HG03060 (cell line): ENCODE results near the gene TRMT2A.

Experiments used
- ATAC-seq: cut with Tn5 transposase; IDR thresholded peaks from one replicate; pipeline ENCODE4 v1.9.1; 2021; ENCODE audit warnings: low read depth, moderate number of reproducible peaks; ENCODE audit not compliant: unreplicated experiment

TRMT2A gene

DNA sequence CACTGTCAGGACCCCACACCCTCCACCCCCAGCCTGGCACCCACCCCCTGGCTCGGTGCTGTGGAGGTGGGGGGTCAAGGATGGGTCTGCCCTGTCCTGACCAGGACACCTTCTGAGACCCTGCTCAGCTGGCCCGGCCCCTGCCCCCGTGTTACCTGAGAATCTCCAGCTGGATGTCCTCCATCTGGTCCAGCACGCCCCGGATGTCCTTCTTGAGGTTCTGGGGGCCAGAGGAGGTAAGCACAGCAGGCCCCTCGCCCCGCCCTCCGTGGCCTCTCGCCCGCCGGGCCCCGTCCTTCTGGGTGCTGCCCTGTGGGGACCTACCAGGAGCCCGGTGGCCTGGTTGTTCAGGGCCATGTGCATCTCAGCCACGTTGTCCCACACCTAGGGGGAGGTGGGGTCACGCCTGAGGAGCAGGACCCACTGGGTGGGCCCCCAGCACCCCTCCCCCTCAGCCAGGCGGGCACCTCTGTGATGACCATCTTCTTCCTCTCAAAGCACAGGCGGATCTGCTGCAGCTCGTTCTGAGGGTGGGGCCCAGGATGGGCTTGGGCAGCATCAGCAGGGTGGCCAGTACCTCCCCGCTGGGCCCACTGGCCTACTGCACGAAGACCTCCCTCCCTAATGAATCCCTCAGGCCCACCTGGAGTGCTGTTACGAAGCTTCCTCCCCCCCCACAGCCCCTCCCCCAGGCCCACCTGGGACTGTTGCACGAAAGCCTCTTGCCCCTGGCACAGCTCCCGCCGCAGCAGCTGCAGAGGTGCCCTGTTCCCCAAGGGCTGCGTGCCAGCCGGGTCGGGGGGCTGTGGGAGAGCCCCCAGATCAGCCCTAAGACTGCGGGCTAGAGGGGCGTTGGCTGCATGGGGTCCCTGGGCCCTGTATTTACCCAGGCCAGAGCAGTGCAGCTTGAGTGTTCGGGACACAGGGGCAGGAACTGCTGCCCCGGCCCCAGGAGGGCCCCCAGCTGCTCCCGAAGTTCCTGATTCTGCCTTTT, 32.5 kb upstream of the TRMT2A start:
- no peak for ATAC-seq

DNA sequence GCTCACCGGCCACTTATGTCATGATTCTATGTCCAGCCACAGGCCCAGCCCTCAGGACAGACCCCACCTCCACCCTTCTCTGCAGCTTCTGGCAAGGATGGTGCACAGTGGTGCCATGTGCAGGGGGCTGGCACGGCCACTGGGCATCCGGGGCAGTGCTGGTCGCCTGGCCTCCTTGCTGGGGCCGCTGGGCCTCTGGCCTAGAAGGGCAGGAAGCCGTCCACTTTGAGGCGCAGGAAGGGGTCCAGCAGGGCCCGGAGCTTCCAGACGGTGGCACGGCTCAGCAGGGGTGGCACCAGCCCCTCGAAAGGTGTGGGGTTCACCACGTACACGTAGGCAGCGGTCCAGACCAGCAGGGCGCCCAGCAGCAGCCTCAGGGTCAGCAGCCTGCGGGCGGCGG, 31.4 kb upstream of the TRMT2A start:
- no peak for ATAC-seq

- ATAC-seq, result no peak
Observed at GRCh38 chr22:20147237-20147988, 30.4 kb upstream of the TRMT2A start.

- no peak for ATAC-seq
Observed at GRCh38 chr22:20146777-20147176, 29.8 kb upstream of the TRMT2A start.

GRCh38 chr22:20145832-20146223, 28.8 kb upstream of the TRMT2A start:
- ATAC-seq, result no peak

GRCh38 chr22:20145206-20145831, 28.3 kb upstream of the TRMT2A start:
- no peak for ATAC-seq

GRCh38 chr22:20143883-20144665, 27.0 kb upstream of the TRMT2A start:
- ATAC-seq, result no peak

DNA sequence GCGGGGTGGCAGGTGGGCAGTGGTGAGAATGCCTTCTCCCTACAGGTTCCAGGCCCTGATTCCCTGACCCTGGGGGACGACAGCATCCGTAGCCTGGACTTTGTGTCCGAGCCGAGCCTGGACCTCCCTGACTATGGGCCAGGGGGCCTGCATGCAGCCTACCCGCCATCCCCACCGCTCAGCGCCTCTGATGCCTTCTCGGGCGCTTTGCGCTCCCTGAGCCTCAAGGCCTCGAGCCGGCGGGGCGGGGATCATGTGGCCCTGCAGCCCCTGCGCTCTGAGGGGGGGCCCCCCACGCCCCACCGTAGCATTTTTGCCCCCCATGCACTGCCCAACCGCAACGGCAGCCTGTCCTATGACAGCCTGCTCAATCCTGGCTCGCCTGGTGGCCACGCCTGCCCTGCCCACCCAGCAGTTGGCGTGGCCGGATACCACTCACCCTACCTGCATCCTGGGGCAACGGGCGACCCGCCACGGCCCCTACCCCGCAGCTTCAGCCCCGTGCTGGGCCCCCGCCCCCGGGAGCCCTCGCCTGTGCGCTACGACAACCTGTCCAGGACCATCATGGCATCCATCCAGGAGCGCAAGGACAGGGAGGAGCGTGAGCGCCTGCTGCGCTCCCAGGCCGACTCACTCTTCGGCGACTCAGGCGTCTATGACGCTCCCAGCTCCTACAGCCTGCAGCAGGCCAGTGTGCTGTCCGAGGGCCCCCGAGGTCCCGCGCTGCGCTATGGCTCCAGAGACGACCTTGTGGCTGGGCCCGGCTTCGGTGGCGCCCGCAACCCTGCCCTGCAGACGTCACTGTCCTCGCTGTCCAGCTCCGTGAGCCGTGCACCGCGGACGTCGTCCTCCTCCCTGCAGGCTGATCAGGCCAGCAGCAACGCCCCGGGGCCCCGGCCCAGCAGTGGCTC, 25.9 kb upstream of the TRMT2A start:
- ATAC-seq, result no peak

- no peak for ATAC-seq
Observed at GRCh38 chr22:20141186-20142077, 24.4 kb upstream of the TRMT2A start.

GRCh38 chr22:20140521-20140964, 23.5 kb upstream of the TRMT2A start:
- no peak for ATAC-seq

DNA sequence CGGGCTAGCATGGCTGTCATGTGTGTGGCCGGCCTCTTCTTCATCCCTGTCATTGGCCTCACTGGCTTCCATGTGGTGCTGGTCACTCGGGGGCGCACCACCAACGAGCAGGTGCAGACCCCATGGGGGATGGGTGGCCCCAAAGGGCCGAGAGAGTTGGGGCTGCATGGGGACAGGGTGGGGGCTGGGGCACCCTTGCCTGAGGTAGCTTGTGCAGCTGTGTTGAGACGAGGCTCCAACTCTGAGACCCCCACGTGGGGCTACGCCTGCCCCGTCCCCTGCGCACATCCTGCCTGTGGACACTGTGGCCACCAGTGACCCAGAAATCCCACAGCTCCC, 23.1 kb upstream of the TRMT2A start:
- ATAC-seq, result no peak

GRCh38 chr22:20139391-20140106, 22.5 kb upstream of the TRMT2A start:
- ATAC-seq, result no peak

GRCh38 chr22:20138868-20139267, 21.8 kb upstream of the TRMT2A start:
- no peak for ATAC-seq

- ATAC-seq, result no peak
Observed at GRCh38 chr22:20138417-20138738, 21.4 kb upstream of the TRMT2A start.

DNA sequence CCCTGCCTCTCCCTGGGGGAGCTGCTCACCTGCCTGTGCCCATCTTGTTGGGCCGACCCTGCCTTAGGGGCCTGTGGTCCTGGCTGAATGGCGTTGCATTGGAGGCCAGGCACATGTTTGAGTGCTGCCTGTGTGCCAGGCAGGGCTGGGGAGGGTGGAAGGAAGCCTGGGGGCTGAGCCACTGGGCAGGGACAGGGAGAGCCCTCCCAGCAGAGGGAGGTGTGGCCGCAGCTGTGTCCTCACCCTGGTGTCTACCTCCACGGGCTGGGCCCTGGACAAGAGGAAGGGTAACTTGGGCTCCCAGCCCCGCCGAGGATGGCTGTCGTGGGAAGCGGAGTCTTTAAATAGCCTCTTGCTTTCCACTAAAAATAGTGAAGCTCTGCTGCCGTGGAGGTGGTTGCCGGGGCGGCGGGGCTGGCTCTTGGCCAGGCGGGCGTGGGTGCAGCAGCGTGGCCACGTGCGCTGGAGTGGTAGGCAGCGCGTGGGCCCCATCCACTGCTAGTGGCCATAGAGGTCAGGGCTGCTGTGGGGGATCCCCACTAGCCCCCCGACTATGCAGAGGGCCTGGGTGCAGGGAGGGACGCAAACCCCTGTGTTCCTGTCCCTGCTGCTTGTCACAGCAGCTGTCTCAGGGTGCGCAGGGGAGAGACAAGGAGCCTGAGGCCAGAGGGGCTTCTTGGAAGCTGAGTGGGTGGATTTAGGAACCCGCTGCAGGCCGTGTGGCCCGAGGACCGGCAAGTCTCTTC, 20.8 kb upstream of the TRMT2A start:
- no peak for ATAC-seq

- ATAC-seq, result no peak
Observed at GRCh38 chr22:20137113-20137512, 20.1 kb upstream of the TRMT2A start.

GRCh38 chr22:20136603-20136873, 19.5 kb upstream of the TRMT2A start:
- ATAC-seq, result no peak
